ENCODE data around the gene CPEB4.
A peak's percentile ranks its signal among the peaks of the same experiment; 100 is the strongest.

CPEB4 gene

GRCh38 chr5:173859408-173860159 lies 28.6 kb upstream of the CPEB4 start:
- no peak for DNase-seq (ENCODE audit: low spot score)
- TF ChIP-seq, protein P1, sequence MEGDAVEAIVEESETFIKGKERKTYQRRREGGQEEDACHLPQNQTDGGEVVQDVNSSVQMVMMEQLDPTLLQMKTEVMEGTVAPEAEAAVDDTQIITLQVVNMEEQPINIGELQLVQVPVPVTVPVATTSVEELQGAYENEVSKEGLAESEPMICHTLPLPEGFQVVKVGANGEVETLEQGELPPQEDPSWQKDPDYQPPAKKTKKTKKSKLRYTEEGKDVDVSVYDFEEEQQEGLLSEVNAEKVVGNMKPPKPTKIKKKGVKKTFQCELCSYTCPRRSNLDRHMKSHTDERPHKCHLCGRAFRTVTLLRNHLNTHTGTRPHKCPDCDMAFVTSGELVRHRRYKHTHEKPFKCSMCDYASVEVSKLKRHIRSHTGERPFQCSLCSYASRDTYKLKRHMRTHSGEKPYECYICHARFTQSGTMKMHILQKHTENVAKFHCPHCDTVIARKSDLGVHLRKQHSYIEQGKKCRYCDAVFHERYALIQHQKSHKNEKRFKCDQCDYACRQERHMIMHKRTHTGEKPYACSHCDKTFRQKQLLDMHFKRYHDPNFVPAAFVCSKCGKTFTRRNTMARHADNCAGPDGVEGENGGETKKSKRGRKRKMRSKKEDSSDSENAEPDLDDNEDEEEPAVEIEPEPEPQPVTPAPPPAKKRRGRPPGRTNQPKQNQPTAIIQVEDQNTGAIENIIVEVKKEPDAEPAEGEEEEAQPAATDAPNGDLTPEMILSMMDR (IDR thresholded peaks at IDR 0.05), result no peak
- Histone ChIP-seq H3K27ac (peak overlapping the region in 1 of 2 donors; percentile 60), H3K4me3 (no peak overlapping the region)

- H3K4me3 ChIP-seq, result no peak overlapping the region
- H3K27ac ChIP-seq, result no peak overlapping the region
- TF ChIP-seq, protein P1 (IDR thresholded peaks at IDR 0.05), result no peak
- DNase-seq (ENCODE audit: low spot score), result no peak
These were observed 26.1 kb upstream of the CPEB4 start for GRCh38 chr5:173862047-173862477.

- TF ChIP-seq, protein P1 (IDR thresholded peaks at IDR 0.05), result no peak
- Histone ChIP-seq H3K4me3 (no peak overlapping the region), H3K27ac (no peak overlapping the region)
- no peak for DNase-seq (ENCODE audit: low spot score)
These were observed 24.8 kb upstream of the CPEB4 start for GRCh38 chr5:173863359-173863758.

DNA sequence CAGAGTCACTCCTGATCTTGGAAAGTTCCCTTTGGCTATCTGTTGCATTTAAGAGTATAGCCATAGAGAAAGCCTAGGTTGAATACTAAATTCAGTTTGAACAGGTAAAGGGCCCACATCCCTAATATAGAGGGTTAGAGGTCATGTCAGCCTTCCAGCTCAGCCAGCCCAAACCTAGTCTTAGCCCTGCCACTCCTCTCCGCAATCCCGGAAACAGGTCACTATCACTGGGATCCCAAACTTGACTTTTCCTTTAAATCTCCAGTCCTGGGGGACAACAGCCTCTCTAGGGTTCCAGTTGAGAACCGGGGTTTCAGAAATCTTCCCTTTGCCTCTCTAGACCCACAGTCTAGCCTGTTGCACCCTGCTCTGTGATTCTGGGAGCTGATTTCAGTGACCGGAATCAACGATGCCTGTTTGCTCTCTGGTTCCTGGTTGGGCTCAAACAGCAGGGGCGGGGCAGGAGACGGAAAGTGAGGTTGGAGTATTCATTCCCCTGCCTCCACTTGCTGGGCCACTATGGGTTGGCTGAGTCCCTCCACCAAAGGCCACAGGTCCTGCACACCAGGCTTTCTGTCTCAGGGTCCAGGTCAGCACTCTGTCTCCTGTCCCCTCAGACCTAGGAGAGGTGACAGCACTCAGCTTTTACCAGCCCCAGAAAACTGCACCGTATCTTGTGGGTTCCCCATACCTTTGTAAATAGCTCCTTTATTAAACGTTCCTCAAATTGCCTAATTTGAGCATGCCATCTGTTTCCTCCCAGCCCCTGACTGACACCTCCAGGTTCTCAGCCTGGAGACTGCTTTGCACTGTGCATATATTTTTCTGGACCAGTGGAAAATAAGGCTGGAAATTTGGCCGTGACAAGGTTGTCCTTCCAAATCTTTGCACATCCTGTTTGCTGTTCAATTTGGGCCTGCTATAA lies 23.8 kb upstream of the CPEB4 start:
- TF ChIP-seq, protein P1 (IDR thresholded peaks at IDR 0.05), result no peak
- peak overlapping the region in 1 of 2 donors; percentile 2 for H3K27ac ChIP-seq
- no peak overlapping the region for H3K4me3 ChIP-seq
- no peak for DNase-seq (ENCODE audit: low spot score)

DNA sequence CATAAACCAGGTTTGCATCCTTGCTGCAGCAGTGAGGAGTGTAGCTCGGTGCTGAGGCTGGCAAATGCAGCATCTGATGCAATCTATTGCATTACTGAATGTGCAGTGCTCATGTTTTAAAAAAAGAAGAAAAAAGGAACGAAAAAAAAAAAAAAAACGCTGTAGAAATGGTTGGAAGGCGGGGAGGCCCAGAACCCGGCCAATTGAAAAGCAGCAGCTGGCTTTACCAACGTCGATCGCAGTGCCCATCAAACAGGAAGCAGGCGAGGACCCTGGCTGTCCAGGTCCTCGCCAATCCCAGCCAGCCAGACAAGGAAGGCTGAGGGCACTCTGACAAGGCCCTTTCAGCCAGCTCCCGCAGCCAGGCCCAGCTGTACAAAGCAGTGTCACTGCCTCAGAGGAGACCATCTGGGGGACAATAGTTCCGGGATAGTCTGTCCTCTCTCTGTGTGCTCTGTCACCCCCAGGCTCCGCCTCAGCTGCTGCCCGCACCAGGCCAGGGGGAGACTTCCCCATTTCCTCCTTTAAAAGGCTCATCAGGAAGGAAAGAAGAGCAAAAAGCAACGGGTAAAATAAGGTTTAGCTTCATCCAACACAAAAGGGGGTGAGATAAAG lies 21.8 kb upstream of the CPEB4 start:
- TF ChIP-seq, protein P1 (IDR thresholded peaks at IDR 0.05), result no peak
- DNase-seq (ENCODE audit: low spot score), result no peak
- no peak overlapping the region for H3K4me3 ChIP-seq
- peak overlapping the region in 1 of 2 donors; percentile 68 for H3K27ac ChIP-seq

DNA sequence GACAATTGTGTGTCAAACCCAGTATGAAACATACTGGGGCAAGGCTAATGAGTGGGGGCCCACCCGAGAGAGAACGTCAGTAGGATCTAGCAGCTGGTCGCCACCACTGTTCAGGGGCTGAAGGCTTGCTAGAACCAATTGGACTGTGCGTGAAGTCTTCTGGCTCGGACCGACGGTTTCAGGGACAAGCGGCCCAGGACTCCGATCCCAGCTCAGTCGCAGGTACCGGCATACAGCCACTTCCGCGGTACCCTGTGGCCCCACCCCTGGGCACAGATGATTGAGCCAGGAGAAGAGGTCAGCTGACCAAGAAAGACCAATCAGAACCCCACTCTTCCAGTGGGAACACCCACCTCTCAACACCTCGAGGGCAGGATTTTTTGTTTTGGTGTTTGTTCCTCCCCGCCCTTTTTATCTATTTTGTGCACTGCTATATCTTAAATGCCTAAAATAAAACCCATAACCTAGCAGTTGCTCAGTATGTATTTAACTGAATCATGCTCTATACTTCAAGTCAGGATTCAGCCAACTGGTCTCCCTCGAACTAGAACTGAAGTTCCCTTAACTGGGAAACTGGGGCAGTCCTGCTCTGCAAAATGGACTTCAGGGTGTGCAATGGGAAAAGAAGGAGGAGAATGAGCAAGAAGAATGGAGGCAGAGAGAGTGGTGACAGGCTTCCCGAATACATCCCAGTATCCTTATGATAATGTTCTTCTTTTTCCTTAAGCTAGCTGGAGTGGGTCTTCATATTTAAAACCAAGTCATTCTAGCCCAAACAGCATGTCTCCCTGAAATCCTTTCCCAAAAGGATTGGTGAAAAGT lies 21.1 kb upstream of the CPEB4 start:
- TF ChIP-seq, protein P1 (IDR thresholded peaks at IDR 0.05), result no peak
- Histone ChIP-seq H3K27ac (peak overlapping the region in 1 of 2 donors; percentile 68), H3K4me3 (no peak overlapping the region)
- no peak for DNase-seq (ENCODE audit: low spot score)

Data from coronary artery (tissue), 2 donors.